ENCODE data around the gene SPDYE18. TPM values are rescaled to one million over a fixed set of nuclear protein-coding genes. Genes with fewer than 3 reads are reported as not detected.
"Not testable (repeated sequence)": the region's sequence is repeated elsewhere in the genome, so short reads cannot be mapped to it uniquely, and the experiment has no call there.

SPDYE18 gene, protein sequence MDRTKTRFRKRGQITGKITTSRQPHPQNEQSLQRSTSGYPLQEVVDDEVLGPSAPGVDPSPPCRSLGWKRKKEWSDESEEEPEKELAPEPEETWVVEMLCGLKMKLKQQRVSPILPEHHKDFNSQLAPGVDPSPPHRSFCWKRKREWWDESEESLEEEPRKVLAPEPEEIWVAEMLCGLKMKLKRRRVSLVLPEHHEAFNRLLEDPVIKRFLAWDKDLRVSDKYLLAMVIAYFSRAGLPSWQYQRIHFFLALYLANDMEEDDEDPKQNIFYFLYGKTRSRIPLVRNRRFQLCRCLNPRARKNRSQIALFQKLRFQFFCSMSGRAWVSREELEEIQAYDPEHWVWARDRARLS
- polyA plus RNA-seq (2011; rRNA removed) (0.23 and 0.29 TPM in 2 replicates), polyA minus RNA-seq (2011; rRNA and poly(A)+ RNA removed) (0.28 TPM in 1 of 2 replicates, not detected in the other)

DNA sequence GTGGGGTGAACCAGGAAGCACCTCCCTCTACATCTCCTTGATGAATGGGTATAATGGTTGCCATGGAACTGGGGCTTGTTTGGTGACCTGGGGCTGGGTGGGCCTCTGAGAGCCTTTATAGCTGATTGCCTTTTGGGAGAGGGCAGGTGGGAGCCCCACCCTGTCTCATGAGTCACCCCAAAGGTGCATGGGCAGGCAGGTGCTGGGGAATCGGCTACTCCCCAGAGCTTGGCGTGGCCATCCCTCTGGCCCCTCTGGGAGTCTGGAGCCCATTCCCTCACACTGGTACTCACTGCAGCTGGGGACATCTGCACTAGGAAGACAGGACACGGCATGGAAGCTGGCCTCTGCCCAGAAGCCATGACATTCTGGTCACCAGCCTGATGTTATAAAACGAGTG is at the start of gene SPDYE18:
Gene SPDYE18 (minus strand): TSS at position 2 of the 400 bp plus-strand sequence. CDS start 2,046 bp downstream, outside the sequence.
- DNase-seq (ENCODE audit: low read depth); H3K36me3 ChIP-seq (ENCODE audit: control insufficient read depth, insufficient read depth, low read length); H3K4me3 ChIP-seq (ENCODE audit: low read depth, low read length); CTCF ChIA-PET; H3K27me3 ChIP-seq (ENCODE audit: control insufficient read depth, insufficient read depth, low read length); POLR2A ChIA-PET: not testable (repeated sequence)

DNA sequence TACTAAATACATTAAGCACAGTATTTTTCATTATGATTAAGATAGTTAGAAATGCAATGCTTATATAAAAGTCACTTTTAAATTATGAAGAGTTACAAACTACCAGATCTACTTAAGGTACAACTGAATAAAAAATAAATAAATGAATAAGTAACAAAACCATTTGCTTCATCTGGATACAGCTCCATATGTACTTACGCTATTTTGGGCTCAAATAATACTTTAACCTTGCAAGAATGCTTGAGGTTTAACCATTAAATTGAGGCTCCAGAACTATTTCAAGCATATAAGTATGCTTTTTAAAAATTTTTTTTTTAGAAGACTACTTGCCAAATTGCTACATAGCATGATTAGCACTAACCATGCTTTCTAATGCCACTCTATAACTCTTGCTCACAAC is 46.0 kb upstream of the SPDYE18 start:
- DNase-seq (ENCODE audit: low read depth); H3K36me3 ChIP-seq (ENCODE audit: control insufficient read depth, insufficient read depth, low read length); H3K4me3 ChIP-seq (ENCODE audit: low read depth, low read length); H3K27me3 ChIP-seq (ENCODE audit: control insufficient read depth, insufficient read depth, low read length); CTCF ChIA-PET; POLR2A ChIA-PET: not testable (repeated sequence)

DNA sequence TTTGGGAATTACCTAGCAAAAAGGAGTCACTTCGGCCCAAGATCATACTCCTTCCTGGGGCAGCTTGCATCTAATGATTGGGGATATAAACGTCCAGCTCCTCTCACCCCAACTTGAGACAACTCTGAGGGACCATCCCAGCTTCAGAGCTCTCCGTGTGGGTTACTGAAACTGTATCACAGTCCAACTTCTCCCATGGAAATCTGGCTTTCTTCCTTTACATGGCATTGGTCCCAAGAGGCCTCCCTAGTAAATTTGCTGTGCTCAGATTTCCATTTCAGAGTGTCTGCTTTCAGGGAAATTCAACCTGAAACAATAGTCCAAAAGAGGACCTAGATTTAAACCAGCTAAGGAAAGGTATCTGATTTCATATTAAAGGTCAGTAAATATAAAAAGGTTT is 45.3 kb upstream of the SPDYE18 start:
- DNase-seq (ENCODE audit: low read depth); CTCF ChIA-PET; H3K4me3 ChIP-seq (ENCODE audit: low read depth, low read length); POLR2A ChIA-PET; H3K27me3 ChIP-seq (ENCODE audit: control insufficient read depth, insufficient read depth, low read length); H3K36me3 ChIP-seq (ENCODE audit: control insufficient read depth, insufficient read depth, low read length): not testable (repeated sequence)

DNA sequence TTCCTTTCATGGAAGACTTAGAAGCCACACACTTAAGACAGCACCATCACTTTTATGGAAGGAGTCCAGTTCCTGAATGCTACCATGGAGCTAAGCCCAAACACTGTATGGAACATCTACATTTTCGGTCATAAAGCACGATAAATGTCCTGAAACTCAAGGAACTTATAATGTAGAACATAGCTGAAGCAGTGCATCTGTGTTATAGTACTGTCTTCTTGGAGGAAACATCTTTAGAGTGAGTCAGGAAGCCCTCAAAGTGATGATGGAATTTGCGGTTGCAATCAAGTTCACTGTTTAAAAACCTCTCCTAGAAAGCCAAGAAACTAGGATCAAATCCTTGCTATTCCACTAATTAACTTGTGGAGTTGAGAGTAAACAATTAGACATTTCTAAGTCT is 43.5 kb upstream of the SPDYE18 start:
- H3K27me3 ChIP-seq (ENCODE audit: control insufficient read depth, insufficient read depth, low read length); POLR2A ChIA-PET; CTCF ChIA-PET; DNase-seq (ENCODE audit: low read depth); H3K36me3 ChIP-seq (ENCODE audit: control insufficient read depth, insufficient read depth, low read length); H3K4me3 ChIP-seq (ENCODE audit: low read depth, low read length): not testable (repeated sequence)

DNA sequence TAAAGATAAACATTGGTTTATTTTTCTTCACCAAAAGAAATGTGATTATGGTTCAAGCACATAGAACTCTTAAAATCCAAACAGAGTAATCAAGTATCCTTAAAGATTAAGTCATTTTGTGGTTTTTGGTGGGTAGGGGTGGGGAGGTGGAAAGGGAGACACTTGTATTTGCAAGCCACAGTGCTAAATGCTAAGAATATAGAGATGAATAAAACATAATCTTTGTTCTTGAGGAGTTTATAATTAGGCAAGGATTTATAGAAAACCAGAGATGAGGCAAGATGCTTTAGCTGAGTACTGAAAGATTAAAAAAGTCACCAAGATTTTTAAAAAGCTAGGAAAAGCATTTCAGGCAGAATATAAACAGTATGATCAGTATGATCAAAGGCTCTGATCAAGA is 40.3 kb upstream of the SPDYE18 start:
- POLR2A ChIA-PET: not testable (repeated sequence)

DNA sequence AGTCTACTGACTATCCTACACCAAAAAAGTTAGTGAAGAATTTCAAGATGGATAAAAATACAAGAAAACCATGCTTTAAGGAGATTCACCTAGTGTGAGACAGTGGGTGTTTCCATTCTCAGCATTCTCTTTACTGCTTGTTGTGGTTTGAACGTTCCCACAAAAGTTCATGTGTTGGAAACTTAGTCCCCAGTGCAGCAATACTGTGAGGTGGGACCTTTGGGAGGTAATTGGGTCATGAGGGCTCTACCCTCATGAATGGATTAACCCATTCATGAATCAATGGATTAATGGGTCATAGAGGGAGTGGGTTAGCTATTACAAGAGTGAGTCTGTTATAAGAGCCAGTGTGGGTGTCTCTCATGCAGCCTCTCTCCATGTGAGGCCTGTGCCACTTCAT is 38.8 kb upstream of the SPDYE18 start:
- CTCF ChIA-PET; POLR2A ChIA-PET; H3K27me3 ChIP-seq (ENCODE audit: control insufficient read depth, insufficient read depth, low read length); DNase-seq (ENCODE audit: low read depth); H3K36me3 ChIP-seq (ENCODE audit: control insufficient read depth, insufficient read depth, low read length); H3K4me3 ChIP-seq (ENCODE audit: low read depth, low read length): not testable (repeated sequence)

More for the DNA sequence above, 40.3 kb upstream of the SPDYE18 start:
- CTCF ChIA-PET; H3K4me3 ChIP-seq (ENCODE audit: low read depth, low read length); DNase-seq (ENCODE audit: low read depth); H3K27me3 ChIP-seq (ENCODE audit: control insufficient read depth, insufficient read depth, low read length); H3K36me3 ChIP-seq (ENCODE audit: control insufficient read depth, insufficient read depth, low read length): not testable (repeated sequence)

DNA sequence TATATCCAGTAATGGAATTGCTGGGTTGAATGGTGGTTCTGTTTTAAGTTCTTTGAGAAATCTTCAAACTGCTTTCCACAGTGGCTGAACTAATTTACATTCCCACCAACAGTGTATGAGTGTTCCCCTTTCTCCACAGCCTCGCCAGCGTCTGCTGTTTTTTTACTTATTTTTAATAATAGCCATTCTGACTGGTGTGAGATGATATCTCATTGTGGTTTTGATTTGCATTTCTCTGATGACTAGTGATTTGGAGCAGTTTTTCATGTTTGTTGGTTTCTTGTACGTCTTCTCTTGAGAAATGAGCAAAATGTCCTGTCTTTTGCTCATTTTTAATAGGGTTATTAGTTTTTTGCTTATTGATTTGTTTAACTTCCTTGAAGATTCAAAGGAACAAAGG is 38.1 kb upstream of the SPDYE18 start:
- H3K36me3 ChIP-seq (ENCODE audit: control insufficient read depth, insufficient read depth, low read length); POLR2A ChIA-PET; CTCF ChIA-PET; DNase-seq (ENCODE audit: low read depth); H3K4me3 ChIP-seq (ENCODE audit: low read depth, low read length); H3K27me3 ChIP-seq (ENCODE audit: control insufficient read depth, insufficient read depth, low read length): not testable (repeated sequence)

DNA sequence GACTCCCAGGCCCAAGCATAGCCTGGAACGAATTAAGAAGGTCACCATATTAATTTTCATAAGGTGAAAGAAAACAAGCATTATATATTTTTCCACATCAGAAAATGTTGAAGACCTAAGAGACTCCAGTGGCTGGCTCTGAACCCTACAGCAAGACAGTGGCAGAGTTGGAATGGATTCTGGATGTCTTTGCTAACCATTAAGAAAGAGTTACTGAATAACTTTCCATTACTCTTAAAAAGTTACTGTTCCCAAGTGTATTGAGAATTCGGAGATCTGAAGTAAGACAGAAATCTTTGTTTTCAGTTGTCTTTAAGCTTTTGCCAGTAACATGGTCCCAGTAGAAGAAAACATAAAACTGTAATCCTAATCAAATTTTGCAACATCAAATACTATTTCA is 29.9 kb upstream of the SPDYE18 start:
- H3K4me3 ChIP-seq (ENCODE audit: low read depth, low read length); DNase-seq (ENCODE audit: low read depth); H3K36me3 ChIP-seq (ENCODE audit: control insufficient read depth, insufficient read depth, low read length); POLR2A ChIA-PET; H3K27me3 ChIP-seq (ENCODE audit: control insufficient read depth, insufficient read depth, low read length); CTCF ChIA-PET: not testable (repeated sequence)

DNA sequence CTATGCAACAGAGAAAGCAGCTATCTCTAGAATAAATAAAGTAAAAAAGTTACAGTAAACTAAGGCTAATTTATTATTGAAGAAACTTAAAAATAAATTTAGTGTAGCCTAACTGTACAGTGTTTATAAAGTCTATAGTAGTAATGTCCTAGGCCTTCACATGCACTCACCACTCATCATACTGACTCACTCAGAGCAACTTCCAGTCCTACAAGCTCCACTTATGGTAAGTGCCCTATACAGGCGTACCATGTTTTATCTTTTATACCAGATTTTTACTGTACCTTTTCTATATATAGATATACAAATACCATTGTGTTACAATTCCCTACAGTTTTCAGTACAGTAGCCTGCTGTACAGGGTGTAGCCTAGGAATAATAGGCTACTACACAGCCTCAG is 19.8 kb upstream of the SPDYE18 start:
- DNase-seq (ENCODE audit: low read depth); CTCF ChIA-PET; H3K27me3 ChIP-seq (ENCODE audit: control insufficient read depth, insufficient read depth, low read length); H3K36me3 ChIP-seq (ENCODE audit: control insufficient read depth, insufficient read depth, low read length); H3K4me3 ChIP-seq (ENCODE audit: low read depth, low read length); POLR2A ChIA-PET: not testable (repeated sequence)

DNA sequence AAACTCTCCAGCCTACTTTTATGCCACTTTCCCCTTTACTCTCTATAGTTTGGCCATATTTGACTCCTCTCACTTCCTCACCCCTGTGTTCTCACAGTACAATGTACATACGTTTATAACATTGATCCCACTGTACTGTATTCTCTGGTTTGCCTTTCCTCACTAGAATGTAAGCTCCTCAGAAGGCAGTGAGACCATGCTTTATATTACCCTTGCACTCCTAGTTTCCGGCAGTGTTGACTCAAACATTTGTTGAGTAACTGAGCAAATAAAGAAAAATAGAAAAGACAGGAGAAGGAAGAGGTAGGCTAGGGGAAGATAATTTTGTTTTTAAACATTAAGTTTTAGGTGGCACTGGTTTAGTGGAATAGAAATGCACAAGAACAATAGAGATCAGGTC is 17.9 kb upstream of the SPDYE18 start:
- POLR2A ChIA-PET; DNase-seq (ENCODE audit: low read depth); H3K27me3 ChIP-seq (ENCODE audit: control insufficient read depth, insufficient read depth, low read length); CTCF ChIA-PET; H3K4me3 ChIP-seq (ENCODE audit: low read depth, low read length); H3K36me3 ChIP-seq (ENCODE audit: control insufficient read depth, insufficient read depth, low read length): not testable (repeated sequence)

DNA sequence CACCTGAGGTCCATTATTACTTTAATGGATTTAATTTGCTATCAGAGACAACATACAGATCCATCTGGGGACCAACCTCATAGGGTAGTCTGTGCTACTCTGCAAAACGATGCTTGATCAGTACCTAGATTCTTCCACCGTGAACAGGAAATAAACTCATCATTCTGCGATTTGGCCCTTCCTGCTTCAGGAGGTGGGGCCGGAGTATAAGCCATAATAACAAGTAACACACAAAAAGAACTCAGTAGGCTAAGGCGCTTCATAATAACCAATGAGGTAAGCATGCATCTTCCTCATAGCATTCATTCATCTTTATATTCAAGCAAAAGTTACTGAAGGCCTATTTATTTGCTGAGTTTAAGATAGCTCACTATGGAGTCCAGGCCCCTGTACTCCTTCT is 17.3 kb upstream of the SPDYE18 start:
- POLR2A ChIA-PET; H3K27me3 ChIP-seq (ENCODE audit: control insufficient read depth, insufficient read depth, low read length); H3K36me3 ChIP-seq (ENCODE audit: control insufficient read depth, insufficient read depth, low read length); H3K4me3 ChIP-seq (ENCODE audit: low read depth, low read length); DNase-seq (ENCODE audit: low read depth); CTCF ChIA-PET: not testable (repeated sequence)

DNA sequence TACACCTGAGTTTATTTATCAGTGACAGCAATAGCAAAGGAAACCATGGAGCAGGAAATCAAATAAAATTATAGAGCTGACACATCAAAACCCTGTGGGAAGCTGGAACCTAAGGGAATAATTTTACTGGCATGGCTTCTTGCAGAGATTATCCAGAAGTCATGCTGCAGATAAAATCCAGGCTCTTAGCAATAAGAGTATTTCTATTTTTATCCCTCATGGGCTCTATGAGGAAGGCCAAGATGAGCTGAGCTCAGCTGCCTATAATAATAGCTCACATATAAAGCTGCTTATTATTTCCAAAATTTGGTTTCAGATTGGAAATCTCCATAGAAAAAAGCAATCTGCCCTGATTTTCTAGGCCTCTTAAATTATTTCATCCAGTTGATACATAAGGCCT is 16.8 kb upstream of the SPDYE18 start:
- H3K36me3 ChIP-seq (ENCODE audit: control insufficient read depth, insufficient read depth, low read length); H3K27me3 ChIP-seq (ENCODE audit: control insufficient read depth, insufficient read depth, low read length); H3K4me3 ChIP-seq (ENCODE audit: low read depth, low read length); CTCF ChIA-PET; DNase-seq (ENCODE audit: low read depth); POLR2A ChIA-PET: not testable (repeated sequence)

DNA sequence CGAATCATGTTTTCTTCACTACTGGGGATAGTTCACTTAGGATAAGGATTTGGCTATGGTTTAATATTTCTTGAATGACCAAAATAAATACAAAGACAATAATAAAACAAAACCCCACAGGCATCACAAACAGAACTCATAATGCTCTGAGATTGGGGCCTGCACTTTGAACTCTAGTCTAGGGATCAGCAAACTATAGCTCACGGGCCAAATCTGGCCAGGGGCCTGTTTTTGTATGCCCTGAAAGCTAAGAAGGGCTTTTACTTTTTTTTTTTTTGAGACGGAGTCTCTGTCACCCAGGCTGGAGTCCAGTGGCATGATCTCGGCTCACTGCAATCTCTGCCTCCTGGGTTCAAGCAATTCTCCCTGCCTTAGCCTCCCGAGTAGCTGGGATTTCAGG is 14.7 kb upstream of the SPDYE18 start:
- H3K27me3 ChIP-seq (ENCODE audit: control insufficient read depth, insufficient read depth, low read length); POLR2A ChIA-PET; H3K36me3 ChIP-seq (ENCODE audit: control insufficient read depth, insufficient read depth, low read length); H3K4me3 ChIP-seq (ENCODE audit: low read depth, low read length); CTCF ChIA-PET; DNase-seq (ENCODE audit: low read depth): not testable (repeated sequence)
